HepG2 (cell line): Measurements from ENCODE around the gene CCL2.

Experiments used
- CTCF ChIP-seq: sonication (generic); formaldehyde crosslinking; IDR thresholded peaks from 2 replicates; pipeline ENCODE4 v1.5.0; 2020; ENCODE audit warnings: mild to moderate bottlenecking, missing genetic modification reagents, moderate library complexity
- PATZ1 ChIP-seq: sonication (generic); formaldehyde crosslinking; IDR thresholded peaks from 2 replicates; pipeline ENCODE4 v1.4.0; 2020; ENCODE audit warnings: missing genetic modification reagents
- RBAK ChIP-seq: sonication (generic); formaldehyde crosslinking; IDR thresholded peaks from 2 replicates; pipeline ENCODE4 v1.5.1; 2020; ENCODE audit warnings: mild to moderate bottlenecking, missing genetic modification reagents
- TBL1XR1 ChIP-seq: fragments of 150-350 bp; IDR thresholded peaks from 2 replicates; pipeline ENCODE4 v1.6.1; 2014; ENCODE audit warnings: borderline replicate concordance, low read length; ENCODE audit not compliant: partially characterized antibody
- ZNF263 ChIP-seq: sonication (generic); formaldehyde crosslinking; IDR thresholded peaks from 2 replicates; pipeline ENCODE4 v1.4.0; 2020; ENCODE audit warnings: missing genetic modification reagents
- ZNF530 ChIP-seq: sonication (generic); formaldehyde crosslinking; IDR thresholded peaks from 2 replicates; pipeline ENCODE4 v1.5.0; 2020; ENCODE audit warnings: low read depth, mild to moderate bottlenecking, missing genetic modification reagents

- TF ChIP-seq CTCF (CRISPR knock-in tag), result no peak
- TF ChIP-seq ZNF530 (CRISPR knock-in tag), result no peak
- TF ChIP-seq PATZ1 (CRISPR knock-in tag), result no peak
- no peak for TF ChIP-seq TBL1XR1
- no peak for TF ChIP-seq RBAK
- TF ChIP-seq ZNF263 (CRISPR knock-in tag), result no peak
Observed at GRCh38 chr17:34255381-34255732, 272 bp downstream of the CCL2 start.
